NCI-H69 (cell line): Measurements from ENCODE around the gene TANGO2.

Experiments
- DNase-seq: peaks from one replicate; lab custom pipeline; 2025; lab: John Stamatoyannopoulos, UW

The TANGO2 gene

GRCh38 chr22:20086101-20086599, 65.2 kb downstream of the TANGO2 start:
- DNase-seq = no peak

DNA sequence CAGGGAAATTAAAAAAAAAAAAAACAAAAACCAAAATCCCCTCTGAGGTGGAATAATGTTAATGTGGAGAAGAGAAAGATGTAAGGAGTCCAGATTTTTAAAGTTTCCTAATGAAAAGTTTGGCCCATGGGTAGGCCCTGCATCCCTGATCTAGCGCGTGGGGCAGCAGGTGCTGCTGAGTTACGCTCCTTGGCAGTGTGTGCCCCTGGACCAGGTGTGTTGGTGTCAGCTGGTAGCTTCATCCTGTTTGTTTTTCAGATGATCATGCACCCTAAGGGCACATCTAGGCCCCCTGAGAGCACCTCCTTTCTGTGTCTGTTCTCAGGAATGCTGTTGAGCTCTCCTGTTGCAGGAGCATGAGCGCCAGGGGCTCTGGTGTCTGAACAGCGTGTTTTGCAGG, 65.9 kb downstream of the TANGO2 start:
- DNase-seq = no peak

DNA sequence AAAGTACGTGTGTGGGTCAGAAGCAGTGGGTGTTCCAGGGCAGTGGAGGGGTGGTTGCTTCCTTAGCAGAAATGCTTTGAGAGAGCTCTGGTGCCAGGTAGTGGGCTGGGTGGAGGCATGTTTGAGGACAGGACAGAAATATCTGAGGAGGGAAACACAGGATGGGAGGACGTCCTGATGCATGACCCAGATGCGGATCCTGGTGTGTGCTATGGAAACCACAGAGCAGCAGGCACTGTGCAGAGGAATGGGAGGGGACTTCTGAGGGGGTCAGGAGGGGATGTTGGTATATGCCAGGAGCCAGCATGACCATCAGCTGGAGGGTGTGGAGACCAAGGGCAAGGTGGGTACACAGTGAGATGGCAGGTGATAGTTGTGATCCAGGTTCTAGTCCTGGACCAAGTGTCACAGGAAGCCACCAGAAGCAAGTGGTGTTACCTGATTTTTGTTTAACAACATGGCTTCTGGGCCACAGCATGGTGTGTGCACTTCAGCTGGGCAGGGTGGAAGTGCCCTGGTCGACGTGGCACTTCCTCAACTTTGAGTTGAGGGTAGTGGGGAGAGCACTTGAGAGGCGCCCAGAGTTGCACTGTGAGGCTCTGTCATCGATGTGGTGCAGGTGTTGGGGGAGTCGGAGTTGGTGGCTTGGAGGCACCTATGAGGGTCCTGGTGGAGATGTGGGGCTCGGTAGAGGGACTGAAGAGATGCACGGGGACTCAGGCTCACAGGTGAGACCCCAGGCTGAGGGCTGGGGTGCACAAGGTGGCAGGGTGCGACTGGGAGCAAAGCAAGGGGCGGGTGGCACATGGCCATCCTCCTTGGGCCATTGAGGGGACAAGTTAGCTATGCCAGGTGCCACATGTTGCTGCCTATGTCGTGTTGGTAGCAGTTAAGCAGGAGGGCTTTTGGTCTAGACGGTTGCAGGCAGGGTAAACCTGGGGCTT, 66.7 kb downstream of the TANGO2 start:
- no peak for DNase-seq

- no peak for DNase-seq
Observed at GRCh38 chr22:20088263-20088648, 67.3 kb downstream of the TANGO2 start.

DNA sequence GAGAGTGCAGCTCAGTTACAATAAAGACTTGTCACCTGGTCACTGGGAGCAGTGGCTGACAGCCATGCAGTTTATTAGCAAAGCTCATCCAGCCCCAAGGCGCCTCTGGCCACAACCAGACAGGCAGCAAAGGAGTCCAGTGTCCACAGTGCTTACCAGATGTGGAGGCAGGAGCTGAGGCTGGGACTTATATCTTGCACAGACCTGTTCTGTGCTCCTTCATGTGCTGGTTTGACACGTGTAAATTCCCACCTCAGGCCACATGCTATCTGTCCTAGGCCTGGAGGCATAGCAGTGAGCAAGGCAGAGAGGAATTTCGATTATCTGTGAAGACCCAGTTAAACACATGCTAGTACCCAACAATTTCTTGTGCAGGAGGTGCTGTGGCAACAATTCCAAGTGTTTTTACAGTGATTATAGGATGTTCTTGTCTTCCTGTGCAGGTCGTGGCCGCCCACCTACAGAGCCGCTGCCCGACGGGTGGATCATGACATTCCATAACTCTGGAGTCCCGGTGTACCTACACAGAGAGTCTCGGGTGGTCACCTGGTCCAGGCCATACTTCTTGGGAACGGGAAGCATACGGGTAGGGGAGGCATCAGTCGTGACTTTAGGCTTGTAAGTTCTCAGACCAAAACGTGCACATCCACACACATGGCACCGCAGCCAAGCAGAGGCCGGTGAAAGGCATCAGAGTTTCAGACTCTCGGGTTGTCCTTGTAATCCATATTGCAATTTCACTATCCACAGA, 68.5 kb downstream of the TANGO2 start:
- no peak for DNase-seq

GRCh38 chr22:20089977-20090729, 69.2 kb downstream of the TANGO2 start:
- no peak for DNase-seq

GRCh38 chr22:20090730-20091240, 69.9 kb downstream of the TANGO2 start:
- no peak for DNase-seq

GRCh38 chr22:20091690-20092476, 71.0 kb downstream of the TANGO2 start:
- no peak for DNase-seq

DNA sequence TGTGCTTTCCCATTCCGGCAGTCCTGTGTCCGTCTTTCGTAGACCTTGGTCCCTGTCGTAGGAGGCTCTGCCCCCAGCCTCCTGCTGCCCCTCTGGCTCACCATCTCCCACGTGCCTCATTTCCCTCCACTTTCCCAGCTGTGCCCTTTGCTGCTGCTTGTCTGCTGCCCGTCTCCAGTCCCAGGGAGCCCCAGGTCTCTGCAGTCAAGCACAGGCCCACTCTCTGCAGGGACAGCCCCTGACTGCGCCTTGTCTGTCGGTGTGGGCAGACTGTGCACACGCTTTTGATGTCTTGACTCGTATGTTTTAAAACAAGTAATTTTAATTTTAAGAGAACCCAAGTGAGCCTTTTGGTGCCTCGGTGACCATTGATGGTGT, 71.6 kb downstream of the TANGO2 start:
- DNase-seq = no peak

- no peak for DNase-seq
Observed at GRCh38 chr22:20093418-20094196, 72.7 kb downstream of the TANGO2 start.

GRCh38 chr22:20094197-20094807, 73.4 kb downstream of the TANGO2 start:
- no peak for DNase-seq

GRCh38 chr22:20095521-20095920, 74.6 kb downstream of the TANGO2 start:
- DNase-seq = no peak

GRCh38 chr22:20096574-20097420, 75.9 kb downstream of the TANGO2 start:
- DNase-seq = no peak

DNA sequence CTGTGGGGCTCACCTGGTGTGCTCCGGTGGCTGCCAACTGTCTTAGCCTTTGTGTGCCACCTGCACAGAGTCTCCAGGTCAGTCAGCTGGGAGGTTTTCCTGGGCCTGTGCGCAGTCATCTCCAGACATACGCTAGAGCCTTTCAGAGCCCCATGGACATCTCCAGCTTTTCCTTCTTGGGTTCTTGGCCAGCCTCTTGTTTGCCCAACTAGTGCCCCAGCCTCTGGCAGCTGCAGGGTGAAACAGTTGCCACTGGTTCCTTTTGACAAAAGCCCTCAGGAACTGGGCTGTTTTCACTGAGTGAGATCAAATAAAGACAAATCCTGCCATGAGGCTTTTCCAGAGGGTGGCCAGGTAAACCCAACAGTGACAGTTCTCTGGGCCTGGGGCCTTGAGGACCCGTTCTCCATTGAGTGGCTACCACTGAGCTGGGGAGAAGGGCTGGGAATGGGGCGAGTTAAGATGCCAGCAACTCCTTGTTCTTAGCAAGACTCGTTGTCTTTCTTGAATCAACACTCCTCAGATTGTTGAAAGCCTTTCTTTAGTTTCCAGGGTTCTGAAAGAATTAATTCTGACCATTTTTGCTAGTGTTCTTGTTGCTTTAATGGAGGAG, 78.3 kb downstream of the TANGO2 start:
- DNase-seq = no peak

- DNase-seq = no peak
Observed at GRCh38 chr22:20101638-20102037, 80.7 kb downstream of the TANGO2 start.

- no peak for DNase-seq
Observed at GRCh38 chr22:20102203-20102780, 81.4 kb downstream of the TANGO2 start.

DNA sequence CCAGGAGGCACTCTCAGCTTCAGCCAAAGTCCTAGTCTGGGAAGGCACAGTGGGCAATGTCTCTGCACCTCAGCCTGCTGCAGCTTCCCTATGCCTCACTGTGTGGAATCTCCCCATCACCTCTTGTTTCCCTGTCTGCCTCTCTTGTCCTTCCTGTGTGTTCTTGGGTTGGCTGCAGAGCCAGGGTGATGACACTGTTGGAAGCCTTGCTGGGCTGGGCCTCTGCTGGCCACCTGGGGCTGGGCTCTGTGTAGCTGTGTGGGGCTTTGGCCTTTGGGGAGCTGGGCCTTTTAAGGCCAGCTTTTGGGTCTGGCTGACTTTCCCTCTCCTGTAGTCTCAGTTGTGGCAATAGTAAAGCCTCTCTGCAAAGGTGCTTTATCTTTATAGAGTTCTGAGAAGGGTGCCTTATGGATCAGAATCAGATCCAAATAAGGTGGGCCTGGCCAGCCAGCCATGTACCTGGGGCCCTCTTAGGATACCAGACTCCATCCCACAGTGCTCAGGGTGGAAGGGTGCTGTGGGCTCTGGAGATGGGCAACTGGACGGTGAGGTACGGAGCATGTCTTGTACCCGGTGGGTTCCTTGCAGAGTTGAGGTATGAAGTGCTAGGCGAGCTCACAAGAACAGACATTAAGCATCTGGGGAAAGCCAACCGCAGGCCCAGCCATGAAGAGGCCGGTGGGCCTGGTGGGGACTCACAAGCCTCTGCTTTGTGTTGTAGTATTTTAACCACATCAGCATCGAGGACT, 84.7 kb downstream of the TANGO2 start:
- DNase-seq = no peak
